ENCODE results near the gene PDE4C.

DNA sequence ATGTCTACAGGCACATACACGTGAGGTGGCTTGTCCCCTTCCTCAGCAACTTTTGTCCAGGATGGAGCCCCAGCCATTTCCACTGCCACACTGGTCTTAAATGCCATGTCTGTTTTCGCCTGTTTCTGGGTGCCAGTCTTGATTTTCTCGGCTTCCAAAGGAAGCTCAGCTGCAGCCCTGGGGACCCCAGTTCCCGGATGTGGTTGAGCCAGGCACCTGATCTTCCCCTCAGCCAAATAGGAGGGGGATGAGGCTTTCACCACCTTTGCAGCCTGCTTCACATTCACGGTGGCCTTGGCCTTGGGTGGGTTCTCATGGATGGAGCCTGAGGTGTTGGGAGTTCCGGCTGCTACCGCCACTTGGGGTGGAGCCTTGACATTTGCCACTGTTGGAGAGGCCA lies 39.3 kb upstream of the PDE4C start:
- TF ChIP-seq ZNF8 (CRISPR knock-in tag; IDR thresholded peaks at IDR 0.05): no peak
- no peak for TF ChIP-seq ARNTL (CRISPR knock-in tag; IDR thresholded peaks at IDR 0.05; ENCODE audit: borderline replicate concordance, low read depth)
- no peak for TF ChIP-seq ZC3H10 (CRISPR knock-in tag; IDR thresholded peaks at IDR 0.05)
- no peak for TF ChIP-seq ZFP3 (CRISPR knock-in tag; IDR thresholded peaks at IDR 0.05)
- no peak for TF ChIP-seq RARB (CRISPR knock-in tag; IDR thresholded peaks at IDR 0.05)
- TF ChIP-seq ZNF565 (CRISPR knock-in tag; conservative IDR thresholded peaks at IDR 0.05; ENCODE audit: low read depth): no peak
- TF ChIP-seq SNAI2 (CRISPR knock-in tag; IDR thresholded peaks at IDR 0.05): no peak
- TF ChIP-seq CSDC2 (CRISPR knock-in tag; IDR thresholded peaks at IDR 0.05): no peak
- TF ChIP-seq PPARA (CRISPR knock-in tag; IDR thresholded peaks at IDR 0.05; ENCODE audit: borderline replicate concordance): no peak
- no peak for TF ChIP-seq ZFP30 (CRISPR knock-in tag; IDR thresholded peaks at IDR 0.05)
- TF ChIP-seq, protein P1, sequence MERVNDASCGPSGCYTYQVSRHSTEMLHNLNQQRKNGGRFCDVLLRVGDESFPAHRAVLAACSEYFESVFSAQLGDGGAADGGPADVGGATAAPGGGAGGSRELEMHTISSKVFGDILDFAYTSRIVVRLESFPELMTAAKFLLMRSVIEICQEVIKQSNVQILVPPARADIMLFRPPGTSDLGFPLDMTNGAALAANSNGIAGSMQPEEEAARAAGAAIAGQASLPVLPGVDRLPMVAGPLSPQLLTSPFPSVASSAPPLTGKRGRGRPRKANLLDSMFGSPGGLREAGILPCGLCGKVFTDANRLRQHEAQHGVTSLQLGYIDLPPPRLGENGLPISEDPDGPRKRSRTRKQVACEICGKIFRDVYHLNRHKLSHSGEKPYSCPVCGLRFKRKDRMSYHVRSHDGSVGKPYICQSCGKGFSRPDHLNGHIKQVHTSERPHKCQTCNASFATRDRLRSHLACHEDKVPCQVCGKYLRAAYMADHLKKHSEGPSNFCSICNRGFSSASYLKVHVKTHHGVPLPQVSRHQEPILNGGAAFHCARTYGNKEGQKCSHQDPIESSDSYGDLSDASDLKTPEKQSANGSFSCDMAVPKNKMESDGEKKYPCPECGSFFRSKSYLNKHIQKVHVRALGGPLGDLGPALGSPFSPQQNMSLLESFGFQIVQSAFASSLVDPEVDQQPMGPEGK (CRISPR knock-in tag; IDR thresholded peaks at IDR 0.05; ENCODE audit: borderline replicate concordance): no peak
- no peak for TF ChIP-seq ISL1 (CRISPR knock-in tag; IDR thresholded peaks at IDR 0.05)
- TF ChIP-seq ESRRG (CRISPR knock-in tag; IDR thresholded peaks at IDR 0.05): no peak

Measured in SK-N-SH treated with all-trans-retinoic acid at 6 μM for 48 hours (cell line).